ENCODE results near the gene OR51B6. TPM values are rescaled to one million over a fixed set of nuclear protein-coding genes. Genes with fewer than 3 reads are reported as not detected.

The OR51B6 gene
- total and polyA plus RNA-seq, 2 of the 13 experiments (the other 11 are each of a cell fraction or from before 2014, with no cell fraction given), result not detected

DNA sequence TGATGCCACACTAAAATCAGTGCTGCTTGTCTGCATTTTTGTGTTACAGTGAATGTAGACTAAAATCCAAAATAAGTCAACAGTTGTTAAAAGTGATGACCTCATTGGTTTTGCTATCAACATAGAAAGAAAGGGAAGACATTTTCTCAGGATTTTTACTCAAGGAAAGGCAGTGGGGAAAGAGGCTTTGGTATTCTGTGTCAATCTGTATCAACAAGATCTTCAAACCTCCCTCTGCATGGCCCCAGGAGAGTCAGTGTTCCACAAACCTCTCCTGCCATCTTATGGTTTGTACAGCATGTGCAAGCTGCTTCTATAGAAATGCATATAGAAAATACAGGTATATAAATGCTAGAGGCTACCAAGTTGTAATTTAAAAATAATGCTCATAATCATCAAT, 18.5 kb downstream of the OR51B6 start (continued):
- TF ChIP-seq ZBTB1 (CRISPR knock-in tag; IDR thresholded peaks at IDR 0.05; ENCODE audit: borderline replicate concordance) (no peak), ATF7 (IDR thresholded peaks at IDR 0.05) (peak; percentile 55), ATF7 (CRISPR knock-in tag; IDR thresholded peaks at IDR 0.05) (no peak), DRAP1 (CRISPR knock-in tag; IDR thresholded peaks at IDR 0.05) (no peak), ZNF772 (CRISPR knock-in tag; IDR thresholded peaks at IDR 0.05) (no peak), STAG1 (CRISPR knock-in tag; IDR thresholded peaks at IDR 0.05) (0 out of 2 replicates have a peak, but pooled peaks have one; percentile 23), GFI1 (CRISPR knock-in tag; IDR thresholded peaks at IDR 0.05; ENCODE audit: borderline replicate concordance) (no peak), NFYC (CRISPR knock-in tag; IDR thresholded peaks at IDR 0.05) (no peak), ZBTB7B (CRISPR knock-in tag; IDR thresholded peaks at IDR 0.05) (no peak), SMAD3 (CRISPR knock-in tag; IDR thresholded peaks at IDR 0.05) (no peak), ZNF10 (CRISPR knock-in tag; IDR thresholded peaks at IDR 0.05; ENCODE audit: borderline replicate concordance, low read depth) (no peak), ETS1 (CRISPR knock-in tag; IDR thresholded peaks at IDR 0.05) (no peak), RBM22 (optimal IDR thresholded peaks at IDR 0.05; ENCODE audit: low read length) (no peak), SAP130 (CRISPR knock-in tag; IDR thresholded peaks at IDR 0.05; ENCODE audit: low read depth) (no peak), ZNF839 (CRISPR knock-in tag; IDR thresholded peaks at IDR 0.05; ENCODE audit: borderline replicate concordance) (no peak), MAFK (conservative IDR thresholded peaks at IDR 0.05 in 1 of 2, IDR thresholded peaks at IDR 0.05 in 1 of 2; ENCODE audit: low read length in 2 of 2) (peak in 1 of 2 experiments; percentile 32; a peak in 2 of 4 replicates), MAFF (IDR thresholded peaks at IDR 0.05; ENCODE audit: low read depth, low read length) (0 out of 2 replicates have a peak, but pooled peaks have one; percentile 12), KMT2B (CRISPR knock-in tag; IDR thresholded peaks at IDR 0.05) (no peak), ZNF20 (CRISPR knock-in tag; IDR thresholded peaks at IDR 0.05) (no peak)
- TF ChIP-seq, protein P1, sequence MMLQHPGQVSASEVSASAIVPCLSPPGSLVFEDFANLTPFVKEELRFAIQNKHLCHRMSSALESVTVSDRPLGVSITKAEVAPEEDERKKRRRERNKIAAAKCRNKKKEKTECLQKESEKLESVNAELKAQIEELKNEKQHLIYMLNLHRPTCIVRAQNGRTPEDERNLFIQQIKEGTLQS (CRISPR knock-in tag; IDR thresholded peaks at IDR 0.05), result no peak
- TF ChIP-seq, protein P2, sequence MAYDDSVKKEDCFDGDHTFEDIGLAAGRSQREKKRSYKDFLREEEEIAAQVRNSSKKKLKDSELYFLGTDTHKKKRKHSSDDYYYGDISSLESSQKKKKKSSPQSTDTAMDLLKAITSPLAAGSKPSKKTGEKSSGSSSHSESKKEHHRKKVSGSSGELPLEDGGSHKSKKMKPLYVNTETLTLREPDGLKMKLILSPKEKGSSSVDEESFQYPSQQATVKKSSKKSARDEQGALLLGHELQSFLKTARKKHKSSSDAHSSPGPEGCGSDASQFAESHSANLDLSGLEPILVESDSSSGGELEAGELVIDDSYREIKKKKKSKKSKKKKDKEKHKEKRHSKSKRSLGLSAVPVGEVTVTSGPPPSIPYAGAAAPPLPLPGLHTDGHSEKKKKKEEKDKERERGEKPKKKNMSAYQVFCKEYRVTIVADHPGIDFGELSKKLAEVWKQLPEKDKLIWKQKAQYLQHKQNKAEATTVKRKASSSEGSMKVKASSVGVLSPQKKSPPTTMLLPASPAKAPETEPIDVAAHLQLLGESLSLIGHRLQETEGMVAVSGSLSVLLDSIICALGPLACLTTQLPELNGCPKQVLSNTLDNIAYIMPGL (CRISPR knock-in tag; IDR thresholded peaks at IDR 0.05; ENCODE audit: borderline replicate concordance in 1 of 2, low read depth in 1 of 2), result no peak
- TF ChIP-seq, protein P3, sequence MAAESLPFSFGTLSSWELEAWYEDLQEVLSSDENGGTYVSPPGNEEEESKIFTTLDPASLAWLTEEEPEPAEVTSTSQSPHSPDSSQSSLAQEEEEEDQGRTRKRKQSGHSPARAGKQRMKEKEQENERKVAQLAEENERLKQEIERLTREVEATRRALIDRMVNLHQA (CRISPR knock-in tag; IDR thresholded peaks at IDR 0.05), result no peak
